Body of pancreas (tissue), 4 donors: ENCODE results near the gene TMEM185A. TPM values are rescaled to one million over a fixed set of nuclear protein-coding genes. Genes with fewer than 3 reads are reported as not detected.
"Not testable (repeated sequence)": the region's sequence is repeated elsewhere in the genome, so short reads cannot be mapped to it uniquely, and the experiment has no call there.

Source experiments
- ATAC-seq: fragments of 150-250 bp; one replicate; pipeline ENCODE4 v1.9.1; 2016
- DNase-seq, 4 donors: peaks; one replicate each; pipeline ENCODE4 v3.0.0-alpha.2; 2019
- H3K27ac ChIP-seq, 4 donors: fragments of 200-600 bp; sonication (generic); 1 replicate in 3 of 4; 2 replicates in 1 of 4; pipeline versions ENCODE4 v1.5.1 to v1.6.1; 2016 to 2019; ENCODE audit warnings: mild to moderate bottlenecking in 1 of 4, mixed read lengths in 1 of 4, moderate library complexity in 1 of 4
- H3K27me3 ChIP-seq, 2 donors: fragments of 200-600 bp; sonication (generic); one replicate each; pipeline ENCODE4 v1.6.0; 2016; ENCODE audit warnings: mild to moderate bottlenecking in 1 of 2
- H3K36me3 ChIP-seq, 2 donors: fragments of 200-600 bp; sonication (generic); replicated peaks in 1 of 2; 2 replicates each; pipeline ENCODE4 v1.5.1; 2016; ENCODE audit warnings: low read depth in 2 of 2; ENCODE audit not compliant: insufficient read depth in 1 of 2
- H3K4me1 ChIP-seq: fragments of 200-600 bp; sonication (generic); one replicate; pipeline ENCODE4 v1.6.0; 2016
- H3K4me3 ChIP-seq, 2 donors: fragments of 200-600 bp; sonication (generic); 1 replicate in 1 of 2; 2 replicates in 1 of 2; pipeline ENCODE4 v1.5.1; 2016 to 2019
- H3K9me3 ChIP-seq, 3 donors: fragments of 200-600 bp; sonication (generic); 1 replicate in 2 of 3; 2 replicates in 1 of 3; pipeline ENCODE4 v1.5.1; 2016
- POLR2A ChIP-seq, 3 donors: fragments of 450-650 bp; IDR thresholded peaks; one replicate each; pipeline ENCODE4 v1.6.1; 2016; ENCODE audit warnings: antibody characterized with exemption in 3 of 3, mild to moderate bottlenecking in 2 of 3
- WGBS, 2 donors: methylation state at CpG; one replicate each; pipeline ENCODE4 v1.1.5; 2017; 5-methylcytosine and 5-hydroxymethylcytosine counted together
- intact Hi-C: fragments of 100-400 bp; cut with DNase I; formaldehyde crosslinking; loops from one replicate; pipeline ENCODE4 v1.15.1; 2023
- total RNA-seq, 2 donors: library from RNA; depleted of rRNA; stranded (reverse); fragments of >200 nt; gene quantifications; one replicate each; pipeline ENCODE4 v1.1.0, GENCODE V29; 2016
- TF ChIP-seq, protein P1 (sequence below), 7 experiments: fragments of 450-650 bp in 4 of 7; fragments of 200-600 bp in 3 of 7; sonication (generic) in 3 of 7; IDR thresholded peaks; one replicate each; pipeline ENCODE4 v1.5.1; 2016 to 2019; ENCODE audit warnings: antibody characterized with exemption in 7 of 7

TMEM185A gene
- total RNA-seq = 1 to 10 TPM; 7.3 to 8.0 TPM

DNA sequence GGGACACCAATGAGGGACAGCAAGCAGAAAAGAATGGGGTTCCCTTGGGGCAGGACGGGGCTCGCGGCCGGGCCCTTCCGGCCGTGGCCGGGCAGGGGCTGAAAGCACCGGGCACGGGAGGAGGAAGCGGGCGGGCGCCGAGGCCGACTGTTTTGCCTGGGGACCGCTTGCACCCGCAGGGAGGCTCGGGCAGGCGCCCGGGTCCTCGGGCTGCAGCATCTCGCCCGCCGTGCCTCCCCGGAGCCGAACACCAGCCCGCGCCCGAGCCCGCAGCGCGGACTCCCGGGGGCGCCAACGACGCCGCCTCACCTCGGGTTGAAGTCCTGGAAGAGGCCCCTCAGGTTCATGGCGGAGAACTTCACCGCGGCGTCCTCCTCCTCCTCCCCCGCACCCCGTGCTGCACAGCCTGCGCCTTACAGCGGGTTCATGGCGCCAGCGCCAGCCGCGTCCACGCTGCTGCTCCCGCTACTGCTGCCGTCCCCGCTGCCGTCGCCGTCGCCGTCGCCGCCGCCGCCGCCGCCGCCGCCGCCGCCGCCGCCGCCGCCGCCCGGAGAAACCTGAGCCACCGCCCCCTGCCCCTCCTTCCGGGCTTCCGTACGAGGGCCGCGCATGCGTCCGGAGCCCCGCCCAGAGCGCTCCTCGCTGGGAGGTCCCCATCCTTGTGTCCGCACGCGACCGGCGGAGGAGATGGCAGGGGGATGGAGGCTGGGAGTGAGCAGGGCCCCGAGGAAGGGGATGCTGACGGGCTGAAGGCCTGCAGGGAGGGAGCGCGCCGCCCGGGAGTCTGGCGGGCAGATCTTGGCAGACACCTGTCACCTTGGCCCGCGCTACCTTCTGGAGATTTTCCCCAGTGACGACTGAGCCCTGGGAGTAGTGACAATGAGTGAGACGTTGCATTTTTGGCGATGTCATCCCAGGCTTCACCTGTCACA lies at the start of gene TMEM185A:
Gene TMEM185A (minus strand): TSS at position 559 of the 932 bp plus-strand sequence. CDS start 212 bp downstream, at position 347.
- intact Hi-C loops = no loop called here
- TF ChIP-seq, protein P1, sequence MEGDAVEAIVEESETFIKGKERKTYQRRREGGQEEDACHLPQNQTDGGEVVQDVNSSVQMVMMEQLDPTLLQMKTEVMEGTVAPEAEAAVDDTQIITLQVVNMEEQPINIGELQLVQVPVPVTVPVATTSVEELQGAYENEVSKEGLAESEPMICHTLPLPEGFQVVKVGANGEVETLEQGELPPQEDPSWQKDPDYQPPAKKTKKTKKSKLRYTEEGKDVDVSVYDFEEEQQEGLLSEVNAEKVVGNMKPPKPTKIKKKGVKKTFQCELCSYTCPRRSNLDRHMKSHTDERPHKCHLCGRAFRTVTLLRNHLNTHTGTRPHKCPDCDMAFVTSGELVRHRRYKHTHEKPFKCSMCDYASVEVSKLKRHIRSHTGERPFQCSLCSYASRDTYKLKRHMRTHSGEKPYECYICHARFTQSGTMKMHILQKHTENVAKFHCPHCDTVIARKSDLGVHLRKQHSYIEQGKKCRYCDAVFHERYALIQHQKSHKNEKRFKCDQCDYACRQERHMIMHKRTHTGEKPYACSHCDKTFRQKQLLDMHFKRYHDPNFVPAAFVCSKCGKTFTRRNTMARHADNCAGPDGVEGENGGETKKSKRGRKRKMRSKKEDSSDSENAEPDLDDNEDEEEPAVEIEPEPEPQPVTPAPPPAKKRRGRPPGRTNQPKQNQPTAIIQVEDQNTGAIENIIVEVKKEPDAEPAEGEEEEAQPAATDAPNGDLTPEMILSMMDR (IDR thresholded peaks at IDR 0.05) = no peak
- peak in 2 of 3 donors; percentile 27 to 38 for TF ChIP-seq POLR2A (IDR thresholded peaks at IDR 0.05)
- WGBS, 2 donors = 0% methylated on average over 14 to 23 of the region's 102 CpGs

DNA sequence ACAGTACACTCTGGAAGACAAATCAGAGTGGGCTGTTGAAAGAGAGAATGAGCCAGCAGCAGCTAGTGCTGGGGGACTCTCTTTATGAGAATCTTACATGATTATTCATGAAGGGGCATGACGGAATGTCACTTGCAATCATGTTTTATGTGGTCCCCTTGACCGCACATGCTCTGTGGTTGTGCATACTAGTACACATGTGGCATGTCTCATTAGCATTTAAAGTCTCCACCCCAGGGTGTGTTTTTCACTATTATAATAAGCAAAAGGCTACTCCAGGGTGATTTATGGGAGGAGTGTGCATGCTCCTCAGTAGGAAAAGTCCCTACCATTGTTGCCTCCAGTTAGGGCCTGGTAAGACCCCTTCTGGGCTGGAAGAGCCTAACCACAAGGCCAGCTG lies 49.6 kb upstream of the TMEM185A start:
- no peaks in the 10 kb centered on the region for H3K36me3 ChIP-seq
- H3K9me3 ChIP-seq = no peaks in the 10 kb centered on the region
- 89 to 90% methylated on average over 2 of the region's 2 CpGs for WGBS, 2 donors
- ATAC-seq (no peak), DNase-seq (no peak)
- intact Hi-C loops = no loop called here
- H3K4me3 ChIP-seq = no peak overlapping the region
- TF ChIP-seq POLR2A (IDR thresholded peaks at IDR 0.05) = no peak
- TF ChIP-seq, protein P1 (IDR thresholded peaks at IDR 0.05) = no peak
- H3K4me1 ChIP-seq = no peaks in the 10 kb centered on the region
- H3K27me3 ChIP-seq = no peaks in the 10 kb centered on the region
- no peak overlapping the region for H3K27ac ChIP-seq

More for the DNA sequence above, at the start of gene TMEM185A:
- peak within 1 kb of the TSS; percentile 31 to 63 for H3K4me3 ChIP-seq
- H3K27me3 ChIP-seq = no peaks in the 10 kb centered on the region
- peaks cover 16% of the 10 kb centered on the region for H3K4me1 ChIP-seq
- peak; percentile 68 to 80 (median 70) for DNase-seq
- no peaks in the 10 kb centered on the region for H3K36me3 ChIP-seq
- H3K27ac ChIP-seq = peak within 1 kb of the TSS in 3 of 4 donors; percentile 51 to 70 (median 59)
- H3K9me3 ChIP-seq = no peaks in the 10 kb centered on the region
- ATAC-seq = peak; percentile 86

DNA sequence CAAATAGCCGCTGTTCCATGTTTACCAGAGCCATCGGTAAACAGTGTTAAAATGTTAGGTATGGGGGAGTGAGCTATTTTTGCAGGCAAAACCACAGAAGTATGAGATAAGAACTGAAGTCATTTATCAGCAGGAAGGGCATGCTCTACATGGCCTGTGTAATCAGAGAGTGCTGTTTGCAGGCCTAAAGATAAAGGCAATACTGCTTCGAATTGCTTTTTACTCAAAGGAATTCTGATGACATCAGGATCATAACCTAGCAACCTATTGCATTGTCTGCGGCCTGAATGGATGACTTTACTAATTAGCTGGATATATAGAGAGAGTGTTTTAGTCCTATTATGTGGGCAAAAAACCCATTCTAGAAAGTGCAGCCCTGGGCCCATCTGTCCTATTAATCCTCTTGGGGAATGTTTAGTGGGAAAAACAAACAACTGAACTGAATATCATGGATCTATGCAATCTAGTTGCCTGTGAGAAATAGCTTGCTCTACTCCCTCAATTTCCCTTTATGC lies 47.6 kb upstream of the TMEM185A start:
- DNase-seq, H3K36me3 ChIP-seq, H3K4me1 ChIP-seq, intact Hi-C loops, ATAC-seq, H3K9me3 ChIP-seq, H3K27ac ChIP-seq, H3K4me3 ChIP-seq, H3K27me3 ChIP-seq: not testable (repeated sequence)
- no CpG with 5 or more reads among the region's 4 CpGs for WGBS, 2 donors

DNA sequence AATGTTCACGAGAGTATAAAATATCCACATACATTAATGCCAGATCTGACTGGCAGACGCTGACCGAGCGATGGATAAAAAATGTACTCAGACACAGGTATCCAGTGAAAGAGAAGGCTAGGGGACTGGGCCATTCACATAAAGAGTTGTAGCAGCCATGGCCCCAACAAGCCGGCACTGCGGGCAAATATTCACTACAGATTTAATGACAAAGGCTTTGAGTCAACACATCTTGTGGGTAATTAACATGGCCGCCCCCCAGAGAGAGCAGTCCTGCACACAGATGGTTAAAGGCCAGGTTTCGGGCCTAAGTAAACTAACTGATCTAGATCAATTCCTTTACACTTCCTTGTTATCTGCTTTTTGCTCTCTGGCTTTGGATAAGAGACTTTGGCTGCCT lies 44.0 kb upstream of the TMEM185A start:
- WGBS, 2 donors = 91% methylated on average over 4 of the region's 8 CpGs; no CpG with 5 or more reads in 1 of the 2 donors

DNA sequence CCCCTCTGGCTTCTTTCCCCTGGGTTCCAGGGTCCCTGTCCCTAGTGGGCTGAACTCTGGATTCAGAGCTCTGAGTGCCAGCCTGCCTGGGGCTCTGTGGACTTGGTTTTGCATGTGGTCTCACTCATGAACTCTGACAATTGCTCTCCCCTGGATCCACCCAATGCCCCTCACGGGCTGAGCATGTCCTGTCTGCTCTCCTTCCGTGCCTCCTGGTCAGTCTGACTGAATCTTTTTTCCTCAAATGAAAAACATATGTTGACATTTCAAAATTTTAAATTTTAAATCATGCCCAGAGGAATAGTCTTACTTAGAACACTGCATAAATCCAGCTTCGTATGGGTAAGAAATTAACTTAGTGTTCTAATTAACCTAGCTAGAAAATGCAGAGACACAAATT lies 43.5 kb upstream of the TMEM185A start:
- H3K4me1 ChIP-seq, intact Hi-C loops, H3K27ac ChIP-seq, H3K27me3 ChIP-seq, H3K36me3 ChIP-seq, ATAC-seq, H3K9me3 ChIP-seq, DNase-seq, H3K4me3 ChIP-seq: not testable (repeated sequence)
- WGBS, 2 donors = no CpG with 5 or more reads among the region's 3 CpGs

More for the DNA sequence above, 44.0 kb upstream of the TMEM185A start:
- H3K4me3 ChIP-seq, DNase-seq, H3K36me3 ChIP-seq, H3K27me3 ChIP-seq, H3K27ac ChIP-seq, H3K9me3 ChIP-seq, H3K4me1 ChIP-seq, ATAC-seq, intact Hi-C loops: not testable (repeated sequence)

DNA sequence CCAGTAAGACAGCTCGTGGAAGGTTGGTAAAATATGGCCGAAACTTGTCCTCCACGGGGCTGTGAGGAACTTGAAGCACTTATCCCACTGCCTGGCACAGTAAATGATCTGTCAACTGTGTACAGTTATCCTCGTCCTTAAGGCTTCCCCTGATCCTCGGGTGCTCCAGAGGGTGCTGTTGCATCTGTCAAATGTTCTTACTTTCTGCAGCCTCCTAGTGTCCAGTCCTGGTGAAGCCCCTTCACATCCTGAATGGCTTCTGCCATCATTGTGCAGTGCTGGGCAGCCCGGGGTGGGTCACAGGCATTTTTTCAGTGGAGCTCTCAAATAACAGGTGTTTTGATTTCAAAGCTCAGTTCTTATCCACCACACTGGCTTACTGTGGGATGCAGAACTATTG lies 29.0 kb upstream of the TMEM185A start:
- H3K27me3 ChIP-seq, DNase-seq, H3K9me3 ChIP-seq, H3K27ac ChIP-seq, H3K4me3 ChIP-seq, H3K4me1 ChIP-seq, intact Hi-C loops, H3K36me3 ChIP-seq, ATAC-seq: not testable (repeated sequence)
- WGBS, 2 donors = no CpG with 5 or more reads among the region's 6 CpGs

DNA sequence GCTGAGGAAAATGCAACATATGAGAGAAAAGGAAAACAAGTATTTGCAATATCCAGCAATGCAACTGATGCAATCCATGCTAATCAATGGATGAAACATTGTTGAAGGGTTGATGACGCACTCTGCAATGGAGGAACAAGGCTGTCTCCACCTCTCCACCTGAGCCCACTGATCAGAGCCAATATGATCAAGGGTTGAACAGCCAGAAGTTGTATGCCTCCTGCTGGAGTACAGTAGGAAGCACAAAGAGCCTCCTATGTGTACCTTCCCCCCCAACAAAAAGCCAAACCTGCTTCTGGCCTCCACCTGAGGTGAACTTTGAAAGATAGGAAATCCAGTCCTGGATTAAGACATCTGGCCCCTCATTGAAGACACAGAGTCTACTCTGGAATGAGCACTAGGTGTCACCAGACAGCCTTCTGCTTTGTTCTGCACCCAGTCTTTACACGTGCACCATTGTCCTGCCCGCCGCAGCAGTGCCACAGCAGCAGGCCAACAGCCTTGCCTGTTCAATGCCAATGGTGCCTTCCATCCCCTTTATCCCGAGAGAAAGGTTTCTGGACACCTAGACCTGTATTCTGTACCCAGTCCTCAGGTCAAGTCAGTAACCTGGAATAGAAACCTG lies 24.8 kb upstream of the TMEM185A start:
- WGBS, 2 donors = no CpG with 5 or more reads among the region's 5 CpGs
- H3K9me3 ChIP-seq, H3K4me1 ChIP-seq, H3K36me3 ChIP-seq, DNase-seq, H3K4me3 ChIP-seq, intact Hi-C loops, H3K27me3 ChIP-seq, H3K27ac ChIP-seq: not testable (repeated sequence)
- peak; percentile 35 for ATAC-seq
